ENCODE measurements around the gene TRIM14.

DNA sequence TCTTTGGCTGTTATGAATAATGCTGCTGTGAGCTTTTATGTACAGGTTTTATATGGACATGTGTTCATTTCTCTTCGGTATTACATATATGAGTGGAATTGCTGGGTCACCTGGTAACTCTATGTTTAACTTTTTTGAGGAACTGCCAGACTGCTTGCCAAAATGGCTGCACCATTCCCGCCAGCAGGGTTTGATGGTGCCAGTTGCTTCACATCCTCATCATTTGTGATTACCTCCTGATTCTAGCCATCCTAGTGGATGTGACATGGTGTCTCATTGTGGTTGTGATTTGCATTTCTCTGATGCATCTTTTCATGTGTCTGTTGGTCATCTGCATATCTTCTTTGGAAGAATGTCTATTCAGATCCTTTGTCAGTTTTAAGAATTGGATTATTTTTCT, 51.8 kb downstream of the TRIM14 start:
- TF ChIP-seq, protein P1, sequence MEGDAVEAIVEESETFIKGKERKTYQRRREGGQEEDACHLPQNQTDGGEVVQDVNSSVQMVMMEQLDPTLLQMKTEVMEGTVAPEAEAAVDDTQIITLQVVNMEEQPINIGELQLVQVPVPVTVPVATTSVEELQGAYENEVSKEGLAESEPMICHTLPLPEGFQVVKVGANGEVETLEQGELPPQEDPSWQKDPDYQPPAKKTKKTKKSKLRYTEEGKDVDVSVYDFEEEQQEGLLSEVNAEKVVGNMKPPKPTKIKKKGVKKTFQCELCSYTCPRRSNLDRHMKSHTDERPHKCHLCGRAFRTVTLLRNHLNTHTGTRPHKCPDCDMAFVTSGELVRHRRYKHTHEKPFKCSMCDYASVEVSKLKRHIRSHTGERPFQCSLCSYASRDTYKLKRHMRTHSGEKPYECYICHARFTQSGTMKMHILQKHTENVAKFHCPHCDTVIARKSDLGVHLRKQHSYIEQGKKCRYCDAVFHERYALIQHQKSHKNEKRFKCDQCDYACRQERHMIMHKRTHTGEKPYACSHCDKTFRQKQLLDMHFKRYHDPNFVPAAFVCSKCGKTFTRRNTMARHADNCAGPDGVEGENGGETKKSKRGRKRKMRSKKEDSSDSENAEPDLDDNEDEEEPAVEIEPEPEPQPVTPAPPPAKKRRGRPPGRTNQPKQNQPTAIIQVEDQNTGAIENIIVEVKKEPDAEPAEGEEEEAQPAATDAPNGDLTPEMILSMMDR (IDR thresholded peaks at IDR 0.05): no peak
- TF ChIP-seq POLR2A (IDR thresholded peaks at IDR 0.05): no peak
- TF ChIP-seq EP300 (IDR thresholded peaks at IDR 0.05): no peak
